ENCODE results near the gene DLD.
"Not testable (repeated sequence)": the region's sequence is repeated elsewhere in the genome, so short reads cannot be mapped to it uniquely, and the experiment has no call there.

DLD gene

DNA sequence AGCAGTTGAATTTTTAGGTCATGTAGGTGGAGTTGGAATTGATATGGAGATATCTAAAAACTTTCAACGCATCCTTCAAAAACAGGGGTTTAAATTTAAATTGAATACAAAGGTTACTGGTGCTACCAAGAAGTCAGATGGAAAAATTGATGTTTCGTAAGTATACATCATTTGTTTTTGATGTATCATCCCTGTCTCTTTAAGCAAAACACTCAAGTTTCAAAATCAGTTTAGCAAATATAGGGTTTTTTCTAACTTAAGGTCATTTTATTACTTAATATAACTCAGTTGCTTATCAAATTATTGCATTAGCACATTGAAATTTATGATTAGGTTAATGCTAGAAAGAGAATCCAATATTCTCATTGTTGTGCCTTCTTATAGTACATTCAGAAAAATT is 24.6 kb downstream of the DLD start:
- no peak for DNase-seq (ENCODE audit: low read depth in 2 of 3, low spot score in 2 of 3)

DNA sequence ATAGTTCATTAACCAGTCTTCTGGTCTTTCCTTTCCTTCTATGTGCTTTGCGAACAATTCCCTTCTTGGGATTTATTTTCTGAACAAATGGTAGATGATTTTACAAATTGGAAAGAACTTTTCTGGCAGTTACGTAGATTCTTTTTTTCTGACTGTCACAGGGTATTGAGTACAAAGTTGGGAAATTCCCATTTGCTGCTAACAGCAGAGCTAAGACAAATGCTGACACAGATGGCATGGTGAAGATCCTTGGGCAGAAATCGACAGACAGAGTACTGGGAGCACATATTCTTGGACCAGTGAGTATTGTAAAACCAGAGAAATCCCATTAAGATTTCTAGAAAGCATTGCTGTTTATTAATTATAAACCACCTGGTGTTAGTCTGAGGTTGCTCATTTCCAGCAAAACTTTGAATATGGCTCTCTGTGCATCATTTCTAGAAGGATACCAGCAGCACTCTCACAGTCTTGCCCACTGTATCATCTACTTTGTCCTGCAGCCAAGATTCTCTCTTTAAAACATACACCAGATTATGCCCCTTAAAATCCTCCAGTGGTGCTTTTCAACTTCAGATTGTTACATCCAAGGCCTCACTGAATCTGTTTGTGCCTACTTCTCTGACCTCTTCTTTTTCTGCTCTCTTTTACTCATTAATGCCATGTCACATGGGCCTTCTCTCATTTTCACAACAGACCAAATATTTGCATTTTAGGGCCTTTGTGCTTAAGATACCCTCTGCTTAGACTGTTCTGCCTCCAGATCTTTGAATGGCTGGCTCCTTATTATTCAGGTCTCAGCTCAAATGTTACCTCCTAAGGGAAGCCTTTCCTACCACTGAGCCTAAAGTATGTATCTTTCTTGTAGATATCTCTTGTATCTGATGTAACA is 27.0 kb downstream of the DLD start:
- no peak for DNase-seq (ENCODE audit: low read depth in 2 of 3, low spot score in 2 of 3)

DNA sequence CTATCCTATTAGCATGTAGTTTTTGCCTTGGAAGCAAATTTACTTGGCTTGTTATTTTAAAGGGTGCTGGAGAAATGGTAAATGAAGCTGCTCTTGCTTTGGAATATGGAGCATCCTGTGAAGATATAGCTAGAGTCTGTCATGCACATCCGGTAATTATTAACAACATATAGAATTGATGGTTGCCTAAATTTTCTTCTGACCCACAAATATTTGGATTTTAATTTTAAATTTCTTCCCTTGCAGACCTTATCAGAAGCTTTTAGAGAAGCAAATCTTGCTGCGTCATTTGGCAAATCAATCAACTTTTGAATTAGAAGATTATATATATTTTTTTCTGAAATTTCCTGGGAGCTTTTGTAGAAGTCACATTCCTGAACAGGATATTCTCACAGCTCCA is 28.0 kb downstream of the DLD start:
- DNase-seq (ENCODE audit: low read depth in 2 of 3, low spot score in 2 of 3) = no peak

GRCh38 chr7:107920048-107920772 is 29.2 kb downstream of the DLD start:
- no peak for DNase-seq (ENCODE audit: low read depth in 2 of 3, low spot score in 2 of 3)

DNA sequence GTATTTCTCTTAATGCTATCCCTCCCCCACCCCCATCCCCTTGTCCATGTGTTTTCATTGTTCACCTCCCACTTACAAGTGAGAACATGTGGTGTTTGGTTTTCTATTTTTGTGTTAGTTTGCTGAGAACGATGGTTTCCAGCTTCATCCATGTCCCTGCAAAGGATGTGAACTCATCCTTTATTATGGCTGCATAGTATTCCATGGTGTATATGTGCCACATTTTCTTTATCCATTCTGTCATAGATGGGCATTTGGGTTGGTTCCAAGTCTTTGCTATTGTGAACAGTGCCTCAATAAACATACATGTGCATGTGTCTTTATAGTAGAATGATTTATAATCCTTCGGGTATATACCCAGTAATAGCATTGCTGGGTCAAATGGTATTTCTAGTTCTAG is 30.8 kb downstream of the DLD start:
- DNase-seq (ENCODE audit: low read depth in 2 of 3, low spot score in 2 of 3) = not testable (repeated sequence)

GRCh38 chr7:107922886-107923285 is 31.9 kb downstream of the DLD start:
- DNase-seq (ENCODE audit: low read depth in 2 of 3, low spot score in 2 of 3) = no peak

- DNase-seq (ENCODE audit: low read depth in 2 of 3, low spot score in 2 of 3) = no peak
Observed at GRCh38 chr7:107924841-107925504, 34.0 kb downstream of the DLD start.

GRCh38 chr7:107926481-107926880 is 35.5 kb downstream of the DLD start:
- DNase-seq (ENCODE audit: low read depth in 2 of 3, low spot score in 2 of 3) = no peak

DNA sequence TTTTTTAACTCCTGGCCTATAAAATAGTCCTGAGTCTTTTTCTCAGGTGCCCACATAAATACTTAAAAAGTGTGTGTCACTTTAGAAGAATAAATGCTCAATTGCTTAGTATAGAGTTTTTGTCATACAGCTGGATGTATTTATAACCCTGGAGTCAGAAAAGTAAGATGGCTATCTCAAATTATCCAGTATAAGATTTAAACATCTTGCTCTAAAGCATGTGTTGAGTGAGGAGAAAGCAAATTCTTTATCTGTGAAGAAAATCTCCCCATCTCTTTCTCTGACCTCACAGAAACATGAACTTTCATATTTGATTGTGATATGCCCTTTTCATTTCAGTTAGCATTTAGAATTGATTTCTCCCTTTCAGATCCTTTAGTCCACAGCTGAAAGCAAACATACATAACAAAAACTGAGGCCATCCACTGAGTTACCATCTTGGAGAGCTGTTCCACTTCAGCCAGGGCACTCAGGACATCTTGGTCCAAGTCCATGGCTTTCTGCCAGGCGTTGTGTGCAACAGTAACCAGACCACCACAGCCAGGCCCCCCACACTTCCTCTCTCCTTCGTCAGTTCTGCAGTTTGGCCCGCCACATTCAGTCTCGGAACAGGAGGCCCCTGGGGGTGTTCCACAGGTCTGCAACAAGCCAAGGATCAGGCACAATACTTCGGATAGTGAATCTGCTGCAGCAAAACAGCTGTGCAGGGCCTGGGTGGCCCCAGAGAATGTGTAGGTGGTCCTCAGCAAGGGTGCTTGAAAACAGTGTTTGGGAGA is 40.9 kb downstream of the DLD start:
- DNase-seq (ENCODE audit: low read depth in 2 of 3, low spot score in 2 of 3) = no peak

DNA sequence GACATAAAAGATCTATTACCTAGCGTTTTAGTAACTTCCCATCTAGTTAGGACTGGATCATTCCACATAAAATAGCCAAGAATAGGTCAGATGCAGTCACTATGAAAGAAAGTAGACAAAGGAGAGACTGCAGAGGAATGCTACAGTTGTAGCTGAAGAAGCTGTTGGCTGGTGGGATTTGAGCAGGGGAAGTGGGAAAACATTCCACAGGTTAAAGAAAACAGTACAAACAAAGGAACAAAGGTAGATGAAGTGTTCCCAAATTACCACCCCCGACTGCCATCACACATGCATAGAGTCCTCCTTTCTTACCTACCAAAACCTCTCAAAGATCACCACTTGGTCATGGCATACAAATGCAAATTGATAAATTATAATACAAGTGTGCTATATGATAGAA is 41.8 kb downstream of the DLD start:
- no peak for DNase-seq (ENCODE audit: low read depth in 2 of 3, low spot score in 2 of 3)

DNA sequence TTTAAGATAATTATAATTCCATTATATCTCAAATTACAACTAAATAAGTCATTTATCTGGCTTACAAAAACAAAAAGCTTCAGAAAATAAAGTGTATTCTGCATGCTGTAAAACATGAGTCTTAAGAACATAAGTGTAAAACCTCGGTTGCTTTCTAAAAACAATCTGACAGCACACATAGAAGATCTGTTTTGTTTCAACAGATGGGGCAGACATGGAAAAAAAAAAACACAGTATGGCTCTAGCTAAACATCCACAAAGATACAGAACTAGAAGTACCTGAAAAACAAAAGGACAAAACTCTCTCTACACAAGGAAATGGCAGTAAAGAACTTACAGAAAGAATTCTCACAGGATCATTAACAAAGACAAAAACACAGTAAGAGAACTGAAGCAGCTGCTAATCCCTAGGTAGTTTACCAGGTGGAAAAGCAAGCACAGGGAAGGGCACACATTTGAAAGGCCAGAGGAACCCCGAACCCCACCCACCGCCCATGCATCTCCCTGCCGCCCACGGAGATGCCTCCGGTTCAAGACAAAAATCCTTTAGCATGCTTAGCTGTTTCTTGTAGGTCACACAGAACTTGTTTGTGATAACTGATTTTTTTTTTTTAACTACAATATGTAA is 42.5 kb downstream of the DLD start:
- DNase-seq (ENCODE audit: low read depth in 2 of 3, low spot score in 2 of 3) = no peak

DNA sequence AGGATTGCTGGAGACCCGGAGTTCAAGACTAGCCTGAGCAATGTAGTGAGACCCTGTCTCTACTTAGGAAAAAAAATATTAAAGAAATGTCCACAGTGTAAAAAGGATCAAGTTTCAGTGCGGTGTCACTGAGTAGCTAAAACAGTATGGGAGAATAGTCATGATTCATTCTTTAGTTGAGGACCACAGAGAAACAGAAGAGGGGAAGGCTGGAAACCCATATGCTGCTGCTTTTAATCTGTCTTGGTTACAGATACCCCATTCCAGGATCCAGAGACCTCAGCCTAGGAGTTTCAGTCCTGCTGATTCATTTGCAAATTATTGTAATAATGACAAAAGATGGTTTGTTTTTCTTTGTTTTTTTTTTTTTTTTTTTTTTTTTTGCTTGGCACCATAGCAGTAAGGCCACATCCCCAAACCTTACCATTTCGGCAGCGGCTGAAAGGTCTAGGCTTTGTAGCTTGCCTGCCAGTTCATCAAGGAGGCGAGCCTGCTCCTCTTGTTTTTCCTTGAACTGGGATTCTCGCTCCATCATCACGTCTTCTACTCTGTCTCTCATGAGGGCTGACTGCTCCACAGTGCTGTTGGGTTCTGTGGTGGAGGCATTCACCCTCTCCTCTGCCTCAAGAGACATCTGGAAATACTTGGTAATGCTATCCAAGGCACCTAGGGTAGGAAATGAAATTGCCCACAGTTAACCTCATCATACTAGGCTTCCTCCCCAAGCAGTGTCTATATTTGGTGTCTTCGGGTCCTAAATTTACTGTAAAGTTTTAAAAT is 44.2 kb downstream of the DLD start:
- no peak for DNase-seq (ENCODE audit: low read depth in 2 of 3, low spot score in 2 of 3)

DNA sequence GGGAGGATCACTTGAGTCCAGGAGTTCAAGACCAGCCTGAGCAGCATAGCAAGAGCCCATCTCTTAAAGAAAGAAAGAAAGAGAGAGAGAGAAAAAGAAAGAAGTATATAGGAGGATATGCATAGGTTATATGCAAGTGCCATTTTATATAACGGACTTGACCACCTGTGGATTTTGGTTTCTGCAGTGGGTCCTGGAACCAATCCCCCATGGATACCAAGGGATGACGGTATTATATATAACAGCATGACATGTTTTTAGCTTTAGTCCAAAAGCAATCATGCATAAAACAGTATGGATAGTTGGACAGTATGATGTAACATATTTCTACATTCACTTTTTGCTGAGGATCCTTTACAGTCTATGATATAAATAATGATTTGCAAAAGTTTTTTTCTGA is 45.3 kb downstream of the DLD start:
- DNase-seq (ENCODE audit: low read depth in 2 of 3, low spot score in 2 of 3) = no peak

DNA sequence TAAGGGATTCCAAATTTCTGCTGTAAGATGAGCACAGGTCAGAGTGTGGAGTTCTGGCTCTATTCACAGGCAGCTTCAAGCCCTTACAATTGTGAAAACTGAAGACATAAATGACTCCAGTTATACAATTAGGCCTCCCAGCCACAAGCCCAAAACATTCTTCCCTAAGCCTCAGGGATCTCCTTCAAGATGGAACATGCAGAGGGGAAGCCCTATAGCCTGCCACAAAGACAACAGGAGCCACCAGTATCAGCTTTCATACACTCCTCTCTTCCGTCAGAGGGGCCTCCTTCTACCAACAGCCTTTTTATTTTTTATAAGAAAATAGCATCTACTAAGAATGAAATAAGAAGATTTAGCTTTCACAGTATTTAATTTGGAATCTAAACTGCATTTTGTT is 46.5 kb downstream of the DLD start:
- no peak for DNase-seq (ENCODE audit: low read depth in 2 of 3, low spot score in 2 of 3)

DNA sequence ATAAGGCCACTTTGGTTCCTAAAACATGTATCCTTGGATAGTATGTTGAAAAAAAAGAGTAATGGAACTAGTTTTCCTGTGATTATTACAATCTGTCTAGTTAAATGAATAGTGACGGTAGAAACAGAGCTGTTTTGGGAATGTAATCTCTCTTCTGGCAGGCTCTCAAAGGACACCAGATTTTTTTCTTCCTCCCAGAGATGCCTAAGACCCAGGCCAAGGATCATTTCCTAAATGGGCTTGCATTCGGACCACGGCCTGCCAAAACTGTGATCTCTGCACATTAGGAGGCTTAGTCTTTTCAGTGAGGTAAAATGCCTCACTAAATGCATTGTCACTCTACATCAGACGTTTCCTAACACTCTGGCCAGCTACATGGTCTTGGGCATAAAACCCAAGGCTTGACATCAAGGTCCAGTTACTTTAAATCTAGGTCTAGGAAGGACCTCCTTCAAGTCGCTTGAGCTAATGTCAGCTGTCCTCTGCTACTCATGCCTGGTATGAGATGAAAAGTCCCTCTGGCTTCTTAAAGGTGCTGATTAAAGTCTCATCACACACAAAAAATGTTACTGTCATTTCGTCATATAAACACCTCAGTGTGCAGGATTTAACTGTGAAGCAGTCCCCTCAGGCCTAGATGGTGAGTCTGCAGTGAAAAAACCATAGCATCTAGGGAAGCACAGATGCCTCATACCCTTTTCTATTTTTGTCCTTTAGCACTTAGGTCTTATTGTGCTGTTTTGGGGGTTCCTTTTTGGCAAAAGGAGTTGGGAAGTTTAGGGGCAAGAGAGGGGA is 47.7 kb downstream of the DLD start:
- DNase-seq (ENCODE audit: low read depth in 2 of 3, low spot score in 2 of 3) = no peak

DNA sequence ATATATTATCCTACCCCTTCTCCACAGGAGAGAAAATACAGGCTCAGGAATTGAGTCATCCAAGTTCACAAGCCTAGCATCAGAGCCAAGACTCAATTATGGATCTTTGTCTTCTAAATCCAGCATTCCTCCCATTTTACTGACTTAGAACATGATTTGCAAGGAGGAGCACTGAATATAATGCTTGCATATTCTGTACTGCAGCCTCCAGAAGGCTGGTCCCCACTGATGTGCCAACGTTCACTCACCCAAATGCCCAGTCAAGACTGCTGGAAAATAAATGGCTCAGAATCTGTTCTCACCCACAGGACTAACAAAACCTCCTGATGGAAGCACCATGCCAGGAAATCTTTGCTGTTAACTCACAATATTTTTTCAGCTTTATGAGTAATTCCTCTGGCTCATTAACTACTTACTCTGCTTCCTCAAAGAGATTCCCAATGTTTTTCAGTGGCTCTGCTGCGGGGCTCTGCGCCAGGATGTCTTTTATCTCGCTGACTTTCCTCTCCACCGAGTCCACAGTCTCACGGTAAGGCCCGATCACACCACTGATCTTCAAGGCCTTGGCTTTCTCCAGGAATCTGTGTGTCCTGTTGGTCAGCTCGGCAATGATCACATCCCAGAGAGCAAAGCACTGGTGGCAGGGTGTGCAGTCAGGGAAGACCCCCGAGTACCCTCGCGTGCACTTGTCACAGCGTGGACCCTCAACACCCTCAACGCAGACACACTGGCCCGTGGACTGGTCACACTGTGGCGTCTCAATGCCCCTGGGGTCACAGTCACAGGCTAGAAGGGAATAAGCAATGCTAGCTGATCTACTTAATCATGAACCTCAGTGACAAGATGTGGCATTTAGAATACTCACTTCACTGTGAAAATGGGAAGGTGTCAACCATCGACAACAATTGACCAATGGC is 48.8 kb downstream of the DLD start:
- DNase-seq (ENCODE audit: low read depth in 2 of 3, low spot score in 2 of 3) = no peak

- no peak for DNase-seq (ENCODE audit: low read depth in 2 of 3, low spot score in 2 of 3)
Observed at GRCh38 chr7:107940951-107941350, 50.0 kb downstream of the DLD start.

DNA sequence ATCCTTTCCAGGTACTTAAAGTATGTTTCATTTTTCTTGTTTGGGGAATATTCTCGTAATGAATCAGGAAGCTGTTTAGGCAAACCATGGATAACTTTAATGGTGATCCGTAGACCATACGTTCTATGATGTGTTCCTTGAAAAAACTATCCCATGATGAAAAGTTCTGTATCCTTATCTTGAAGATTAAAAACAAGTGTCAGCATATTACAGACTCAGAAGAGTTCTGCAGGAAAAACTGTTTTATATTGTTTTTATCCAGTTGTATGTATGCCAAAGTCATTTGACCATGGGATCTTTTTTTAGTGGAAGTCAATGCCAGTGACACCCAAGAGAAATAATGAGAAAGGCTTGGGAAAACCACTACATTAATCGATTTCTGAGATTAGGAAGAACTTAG is 52.0 kb downstream of the DLD start:
- no peak for DNase-seq (ENCODE audit: low read depth in 2 of 3, low spot score in 2 of 3)

Measured in activated CD8-positive, alpha-beta memory T cell treated with anti-CD3 and anti-CD28 coated beads for 48 hours (primary cell).